ENCODE measurements around the gene ADNP.

The ADNP gene

DNA sequence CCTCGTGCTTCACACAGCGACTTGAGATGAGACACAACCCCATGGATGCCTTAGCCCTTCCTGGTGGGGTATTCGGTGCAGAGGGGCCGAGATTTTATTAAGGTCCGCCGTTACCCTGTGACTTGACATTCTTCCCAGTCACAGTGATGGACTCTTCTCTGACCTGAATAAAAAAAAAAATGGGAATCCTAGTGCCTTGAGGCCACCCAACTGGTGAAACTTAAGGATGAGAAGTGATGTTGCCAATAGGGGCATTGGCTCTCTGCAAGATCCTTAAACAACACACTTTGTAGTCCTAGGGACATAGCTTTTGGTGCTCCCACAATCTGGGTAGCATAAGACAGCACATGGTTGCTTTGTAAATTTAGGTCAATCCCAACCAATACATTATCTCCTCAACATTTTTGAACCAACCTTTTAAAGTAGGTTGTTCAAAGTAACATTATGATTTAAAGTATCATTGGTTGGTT lies 814 bp upstream of the ADNP start:
- DNase-seq = no peak

DNA sequence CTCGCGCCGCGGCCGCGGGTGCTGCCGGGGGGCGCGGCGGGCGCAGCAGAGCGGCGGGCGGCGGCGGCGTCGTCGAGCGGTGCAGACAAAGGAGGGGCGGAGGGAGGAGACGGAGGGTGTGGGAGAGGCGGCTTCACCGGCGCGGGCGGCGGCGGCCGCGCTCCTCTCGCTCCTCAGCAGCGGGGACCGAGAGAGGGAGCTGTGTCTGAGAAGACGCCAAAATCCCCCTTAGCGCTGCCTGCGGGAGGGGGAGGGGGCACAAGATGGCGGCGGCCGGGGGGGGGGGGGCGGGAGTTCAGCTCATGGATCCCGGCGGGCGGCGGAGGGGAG lies 296 bp downstream of the ADNP start:
- no peak for DNase-seq

DNA sequence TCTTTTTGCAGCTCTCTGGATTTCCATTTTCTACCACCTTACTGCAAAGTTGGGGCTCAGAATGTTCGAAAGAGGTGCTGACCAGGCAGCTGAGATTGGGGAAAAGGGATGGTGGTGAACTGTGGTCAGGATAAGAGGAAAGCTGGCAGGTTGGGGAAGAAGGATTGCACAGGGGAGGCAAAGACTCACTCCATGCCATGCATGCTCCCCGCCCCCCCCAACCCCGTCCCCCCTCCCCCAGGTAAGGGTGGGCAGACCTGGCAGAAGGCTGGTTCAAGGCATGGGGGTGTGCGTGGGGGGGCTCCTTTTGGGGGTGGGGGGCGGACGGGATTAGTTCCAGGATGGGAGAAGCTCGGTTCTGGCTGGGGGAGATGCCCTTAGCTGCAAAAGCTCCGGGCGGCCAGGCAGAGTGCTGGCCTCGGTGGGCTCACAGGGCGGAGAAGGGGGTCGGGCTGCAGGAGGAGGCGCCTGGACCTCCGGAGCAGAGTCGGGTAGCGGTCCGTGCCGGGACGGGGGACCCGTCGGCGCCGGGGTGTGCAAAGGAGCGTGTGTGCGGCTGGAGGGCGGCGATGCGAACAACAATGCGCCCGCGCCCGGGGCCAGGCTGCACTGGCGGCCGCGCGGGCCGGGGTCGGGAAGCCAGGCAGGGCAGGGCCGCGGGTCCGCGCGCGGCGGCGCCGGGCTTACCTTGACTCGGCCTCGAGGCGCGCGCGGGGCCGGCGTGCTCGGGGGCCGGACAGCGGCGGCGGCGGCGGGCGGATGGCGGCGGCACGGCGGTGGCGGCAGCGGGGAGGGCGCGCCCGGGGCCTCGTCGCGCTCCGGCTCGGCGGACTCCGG lies 880 bp downstream of the ADNP start:
- no peak for DNase-seq

DNA sequence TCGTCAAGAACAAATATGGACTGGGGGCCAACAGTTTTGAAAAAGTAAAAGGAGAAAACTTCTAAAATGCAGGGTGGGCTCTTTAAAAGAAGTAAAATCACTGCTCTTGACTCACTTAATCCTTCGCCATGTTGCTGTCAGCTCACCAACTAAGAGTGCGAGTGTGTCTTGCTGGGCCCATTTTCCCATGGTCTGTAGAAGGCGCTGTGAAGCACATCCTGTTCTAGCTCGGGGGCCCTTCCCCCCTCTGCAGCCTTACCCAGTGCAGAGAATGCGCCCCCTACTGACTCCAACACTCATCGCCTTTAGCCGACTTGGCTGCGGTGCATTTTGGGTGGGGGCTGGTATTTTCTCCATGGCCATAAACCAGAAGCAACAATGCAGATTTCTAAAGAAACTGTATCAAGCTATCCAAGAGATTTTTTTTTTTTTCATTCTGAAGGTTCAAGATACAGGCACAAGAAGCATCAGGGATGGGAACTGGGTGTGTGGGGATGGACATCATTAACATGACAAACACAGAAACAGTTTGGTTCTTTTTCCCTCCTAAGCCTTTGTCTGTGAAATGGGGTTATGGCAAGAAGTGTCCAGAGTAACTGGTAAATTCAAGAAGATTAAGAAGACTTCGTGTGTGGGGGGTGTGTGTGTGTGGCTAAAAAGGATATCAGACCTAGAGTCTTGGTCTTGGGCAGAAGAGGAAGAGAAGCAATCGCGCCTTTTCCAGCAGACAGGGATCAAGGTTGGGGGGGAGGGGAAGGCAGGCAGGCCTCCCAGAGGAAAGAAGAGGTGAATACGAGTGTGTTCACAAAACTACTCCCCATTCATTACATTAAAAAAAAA lies 1.7 kb downstream of the ADNP start:
- DNase-seq = peak; percentile 96

DNA sequence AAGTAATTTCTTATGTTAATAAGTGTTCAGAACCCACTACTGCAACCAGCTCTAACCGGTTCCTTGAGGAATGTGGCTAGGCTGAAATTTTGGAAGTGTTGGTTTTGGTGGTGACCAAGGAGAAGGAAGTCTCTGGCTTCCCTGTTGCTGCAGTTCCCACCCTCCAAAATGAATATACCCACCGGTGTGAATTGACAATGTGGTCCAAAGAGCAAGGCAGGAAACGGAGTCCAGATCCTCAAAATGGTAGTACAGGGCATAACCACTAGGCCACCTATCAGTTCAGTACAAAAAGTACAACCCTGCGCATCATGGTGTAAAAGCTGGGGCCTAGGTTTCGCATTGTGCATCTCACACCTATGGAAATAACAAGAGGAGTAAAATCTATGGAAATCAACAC lies 2.8 kb downstream of the ADNP start:
- DNase-seq = no peak

DNA sequence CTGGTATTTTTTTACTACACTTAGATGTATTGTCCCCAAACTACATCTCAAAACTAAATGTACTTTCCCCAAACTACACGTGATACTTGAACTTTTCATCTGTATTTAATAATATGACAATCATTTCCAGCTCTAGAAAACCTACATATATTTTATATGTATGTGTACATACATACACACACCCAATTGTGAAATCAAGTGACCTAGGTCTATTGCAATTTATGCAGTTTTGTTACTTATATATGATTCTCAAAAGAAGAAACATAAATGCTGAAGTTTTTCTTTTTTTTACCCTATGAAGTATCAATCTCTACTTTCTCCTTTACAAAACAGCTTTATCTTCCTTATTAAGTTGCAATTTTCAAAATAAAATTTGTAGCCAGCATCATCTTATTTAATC lies 4.7 kb downstream of the ADNP start:
- DNase-seq = no peak

DNA sequence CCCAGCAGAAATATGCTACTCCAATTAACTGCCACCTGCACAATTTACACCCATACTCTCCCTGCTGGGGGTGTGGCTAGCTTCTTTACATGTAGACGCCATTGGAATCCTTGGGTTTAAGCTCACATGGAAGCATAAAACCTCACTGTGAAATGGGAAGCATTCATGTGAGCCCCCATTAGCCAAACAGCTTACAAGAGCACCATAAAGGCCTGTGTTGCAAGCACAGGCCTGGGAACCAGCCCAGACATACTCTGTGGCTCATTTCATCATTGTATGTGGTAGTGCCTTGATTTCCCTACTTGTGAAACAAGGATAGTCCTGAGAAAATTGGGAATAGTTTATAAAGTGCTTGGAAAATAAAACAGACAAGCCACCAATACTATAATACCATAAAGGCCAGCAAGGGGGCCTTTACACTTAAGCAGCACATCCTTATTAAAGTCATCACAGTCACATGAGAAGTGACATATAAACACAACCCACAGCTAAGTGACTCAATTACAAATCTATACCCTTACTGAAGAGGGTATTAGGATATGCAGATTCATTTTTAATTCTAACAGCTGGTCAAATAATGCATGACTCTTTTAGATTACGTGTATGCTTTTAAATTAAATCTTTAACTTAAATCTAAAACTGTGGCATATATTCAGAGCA lies 6.8 kb downstream of the ADNP start:
- DNase-seq = no peak

DNA sequence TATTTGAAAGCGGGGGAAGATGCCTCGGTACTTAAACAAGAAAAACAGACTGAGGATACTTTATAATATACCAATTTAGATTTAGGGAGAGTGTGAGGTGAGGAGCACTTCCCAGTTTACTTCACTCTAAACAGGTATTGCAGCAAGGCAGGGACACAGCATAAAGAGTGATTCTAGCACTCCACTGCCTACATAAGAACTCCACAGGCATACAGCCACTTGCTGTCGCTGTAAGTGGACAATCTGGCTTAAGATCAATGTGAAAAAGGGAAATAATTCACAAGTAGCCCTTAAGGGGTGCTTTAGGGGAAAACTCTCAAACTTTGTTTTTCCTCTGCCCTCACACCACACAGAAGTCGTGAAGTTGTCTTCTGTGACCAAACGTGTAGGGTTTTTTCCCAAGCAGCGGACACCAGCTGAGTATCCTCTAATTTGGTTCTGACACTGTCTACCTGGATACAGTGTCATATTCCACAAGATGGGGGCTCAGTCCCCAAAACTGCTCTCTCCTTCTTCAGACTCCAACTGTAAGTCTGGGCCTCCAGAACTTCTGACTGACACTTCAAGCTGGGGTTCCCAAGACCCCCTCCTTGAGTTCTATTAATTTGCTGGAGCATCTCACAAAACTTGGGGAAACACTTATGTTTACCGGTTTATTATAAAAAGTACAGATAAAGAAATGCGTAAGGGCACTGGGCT lies 9.3 kb downstream of the ADNP start:
- no peak for DNase-seq

DNA sequence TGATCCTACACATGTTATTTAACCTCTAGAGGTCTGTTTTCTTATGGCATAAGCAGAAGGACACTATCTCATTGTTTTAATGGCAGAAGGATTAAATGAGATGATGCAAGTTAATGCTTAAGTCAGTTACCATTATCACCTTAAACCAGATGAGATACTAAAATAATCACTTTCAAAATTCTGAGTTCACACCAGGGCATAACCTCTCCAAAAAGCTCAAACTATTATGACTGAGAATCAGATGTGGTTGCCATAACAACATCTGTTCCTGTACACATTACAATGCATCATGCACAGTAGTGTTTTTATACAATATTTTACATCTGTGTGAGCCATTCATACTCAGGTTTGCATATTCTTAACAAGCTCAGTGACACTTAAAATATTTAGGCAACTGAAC lies 10.2 kb downstream of the ADNP start:
- DNase-seq = no peak

DNA sequence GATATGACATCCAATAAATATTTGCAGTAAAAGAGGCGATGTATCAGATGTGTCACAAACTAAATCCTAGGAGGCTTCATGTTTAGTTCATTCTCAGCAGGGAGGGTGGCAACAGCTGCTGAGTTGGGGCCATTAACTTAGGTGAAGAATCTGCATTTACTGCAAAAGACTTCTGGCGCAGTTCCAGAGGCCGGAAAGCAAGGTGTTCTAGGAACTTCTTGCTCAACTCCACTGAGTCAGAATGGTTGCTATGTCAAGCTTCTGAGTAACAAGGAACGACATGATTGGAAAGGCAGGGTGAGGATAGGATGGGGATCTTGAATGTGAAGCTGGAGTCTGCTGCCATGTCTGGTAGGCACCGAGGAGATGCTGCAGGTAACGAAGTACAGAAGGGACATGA lies 11.7 kb downstream of the ADNP start:
- DNase-seq = no peak

DNA sequence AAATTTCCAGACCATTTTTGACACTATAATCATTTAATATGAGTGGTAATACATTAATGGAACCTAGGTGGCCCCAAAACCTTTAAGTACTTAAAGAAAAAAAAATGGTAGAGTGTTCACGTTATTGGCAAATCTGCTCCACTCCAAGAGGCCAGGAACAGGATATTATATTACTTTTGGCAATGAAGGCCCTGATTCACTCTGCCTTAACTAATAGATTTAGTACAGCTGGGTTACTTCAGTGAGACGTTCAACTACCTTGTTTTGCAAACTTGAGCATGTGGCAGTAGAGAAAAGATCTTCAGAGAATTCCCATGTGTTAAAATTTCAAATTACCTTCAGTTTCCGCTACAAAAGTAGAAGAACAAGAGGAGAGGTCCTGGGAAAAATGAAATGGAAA lies 12.8 kb downstream of the ADNP start:
- DNase-seq = no peak

DNA sequence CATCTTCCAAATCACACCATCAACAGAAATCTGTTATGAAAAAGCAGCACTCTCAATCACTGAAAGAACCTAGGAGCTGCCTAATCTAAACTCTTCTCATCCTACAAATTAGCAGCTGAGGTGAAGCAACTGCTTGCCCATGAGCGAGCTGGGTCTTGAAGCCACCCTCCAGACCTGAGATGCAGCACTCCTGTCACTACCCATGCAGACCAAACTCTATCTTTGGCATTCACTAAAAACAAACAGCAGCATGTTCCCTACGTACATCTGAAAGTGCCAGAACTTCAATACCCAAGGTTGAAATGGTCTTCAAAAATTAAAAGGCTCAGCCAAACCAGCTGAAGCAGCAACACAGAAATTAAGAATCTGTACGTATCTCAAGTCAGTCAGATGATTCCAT lies 14.3 kb downstream of the ADNP start:
- DNase-seq = no peak

DNA sequence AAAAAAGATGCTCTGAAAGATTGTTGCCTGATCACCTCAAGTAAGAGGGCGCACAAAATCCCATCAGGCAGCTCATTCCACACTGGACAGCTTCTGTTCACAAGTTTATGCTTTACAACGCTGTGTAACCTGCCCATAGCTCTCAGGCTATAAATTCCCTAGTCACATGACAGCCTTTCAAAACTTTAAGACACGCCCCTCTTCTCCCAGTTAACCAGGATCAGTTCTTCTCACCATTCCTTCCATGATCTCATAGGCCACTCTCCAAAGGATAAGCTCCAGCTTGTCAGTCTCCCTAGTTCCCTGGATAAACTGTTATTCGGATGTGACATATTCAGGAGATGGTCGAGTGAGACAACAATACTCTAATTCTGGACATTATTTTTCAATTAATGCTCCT lies 15.0 kb downstream of the ADNP start:
- DNase-seq = no peak

DNA sequence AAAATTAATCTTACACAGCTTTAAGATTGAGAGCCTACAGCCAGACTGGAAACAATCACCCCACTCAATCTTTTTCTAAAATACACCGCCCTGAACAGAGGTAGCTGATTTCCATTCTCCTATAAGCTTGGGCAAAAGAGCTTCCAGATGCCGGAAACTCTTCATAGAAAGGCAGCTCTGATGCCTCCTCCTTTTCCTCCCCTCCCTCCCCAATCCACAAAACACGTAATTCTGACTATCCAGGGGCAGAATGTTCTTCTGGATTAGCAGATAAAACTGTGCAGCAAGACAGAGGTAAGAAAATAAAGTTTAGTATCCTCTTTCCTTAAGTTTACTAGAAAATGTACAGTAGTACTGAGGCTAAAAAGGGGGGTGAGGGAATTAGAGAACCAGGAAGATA lies 15.8 kb downstream of the ADNP start:
- DNase-seq = no peak

DNA sequence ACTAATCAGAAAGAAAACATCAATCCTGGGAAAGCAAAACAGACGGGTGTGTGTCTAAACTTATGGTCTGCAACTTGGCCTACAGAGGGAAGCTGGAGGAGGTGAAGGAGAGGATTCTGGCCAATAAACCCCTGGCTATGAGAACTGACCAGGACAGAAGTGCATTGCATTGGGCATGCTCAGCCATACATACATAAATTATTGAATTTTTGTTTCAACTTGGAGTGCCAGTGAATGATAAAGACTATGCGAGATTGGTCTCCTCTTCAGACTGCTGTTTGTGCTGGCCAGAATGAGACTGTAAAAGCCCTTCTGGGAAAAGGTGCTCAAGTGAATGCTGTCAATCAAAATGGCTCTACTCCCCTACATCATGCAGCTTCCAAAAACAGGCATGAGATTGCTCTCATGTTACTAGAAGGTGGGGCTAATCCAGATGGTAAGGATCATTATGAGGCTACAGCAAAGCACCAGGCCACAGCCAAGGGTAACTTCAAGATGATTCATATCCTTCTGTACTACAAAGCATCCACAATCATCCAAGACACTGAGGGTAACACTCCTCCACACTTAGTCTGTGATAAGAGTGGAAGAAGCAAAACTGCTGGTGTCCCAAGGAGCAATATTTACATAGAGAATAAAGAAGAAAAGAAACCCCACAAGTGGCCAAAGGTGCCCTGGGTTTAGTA lies 17.4 kb downstream of the ADNP start:
- DNase-seq = no peak

DNA sequence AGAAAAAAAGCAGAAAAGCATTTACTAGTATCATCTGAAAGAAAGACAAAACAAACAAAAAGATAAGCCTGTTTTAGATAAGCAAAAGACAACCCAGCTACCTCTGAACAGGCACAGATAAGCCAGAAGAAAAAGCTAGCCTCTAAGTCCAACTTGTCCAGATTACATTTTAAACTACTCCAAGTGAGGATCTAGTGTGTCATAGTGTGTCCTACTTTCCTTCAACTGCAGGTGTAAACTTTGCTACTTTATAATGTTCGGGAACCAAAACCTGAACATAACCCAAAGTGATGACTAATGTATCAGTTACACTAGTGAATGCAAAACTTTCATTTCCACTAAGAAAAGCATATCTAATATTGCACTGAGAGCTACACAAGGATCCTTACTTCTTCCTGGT lies 19.5 kb downstream of the ADNP start:
- DNase-seq = no peak

DNA sequence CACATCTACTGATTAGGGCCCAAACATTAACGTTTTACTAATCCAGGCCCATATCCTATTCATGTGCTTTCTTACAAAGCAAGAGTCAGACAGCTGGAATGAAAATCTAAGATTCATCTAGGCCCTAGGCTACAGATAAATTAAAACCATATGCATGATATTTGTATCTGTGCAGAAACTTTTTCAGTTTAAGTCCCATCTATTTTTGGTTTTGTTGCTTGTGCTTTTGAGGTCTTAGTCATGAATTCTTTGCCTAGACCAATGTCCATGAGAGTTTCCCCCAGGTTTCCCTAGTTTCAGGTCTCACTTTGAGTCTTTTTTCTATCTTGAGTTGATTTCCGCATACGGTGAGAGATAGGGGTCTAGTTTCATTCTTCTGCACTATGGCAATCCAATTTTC lies 20.2 kb downstream of the ADNP start:
- DNase-seq = no peak

DNA sequence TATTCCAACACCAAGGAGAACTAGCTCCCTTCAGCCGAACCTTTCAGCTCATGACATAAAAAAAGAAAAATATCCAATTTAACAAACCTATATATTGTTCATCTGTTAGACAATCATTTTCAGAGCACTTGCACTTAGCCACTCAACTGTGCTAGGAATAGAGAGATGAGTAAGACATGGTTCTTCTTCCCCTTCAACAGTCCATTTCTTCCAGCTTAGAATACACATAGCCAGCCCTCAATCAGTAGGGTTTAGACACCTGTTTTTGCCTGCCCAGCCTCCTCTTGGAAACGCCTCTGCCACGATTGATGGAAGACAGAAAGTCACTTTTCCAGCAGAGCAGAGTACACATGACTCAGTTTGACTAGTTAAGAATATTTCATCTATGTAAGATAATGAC lies 21.8 kb downstream of the ADNP start:
- DNase-seq = no peak

DNA sequence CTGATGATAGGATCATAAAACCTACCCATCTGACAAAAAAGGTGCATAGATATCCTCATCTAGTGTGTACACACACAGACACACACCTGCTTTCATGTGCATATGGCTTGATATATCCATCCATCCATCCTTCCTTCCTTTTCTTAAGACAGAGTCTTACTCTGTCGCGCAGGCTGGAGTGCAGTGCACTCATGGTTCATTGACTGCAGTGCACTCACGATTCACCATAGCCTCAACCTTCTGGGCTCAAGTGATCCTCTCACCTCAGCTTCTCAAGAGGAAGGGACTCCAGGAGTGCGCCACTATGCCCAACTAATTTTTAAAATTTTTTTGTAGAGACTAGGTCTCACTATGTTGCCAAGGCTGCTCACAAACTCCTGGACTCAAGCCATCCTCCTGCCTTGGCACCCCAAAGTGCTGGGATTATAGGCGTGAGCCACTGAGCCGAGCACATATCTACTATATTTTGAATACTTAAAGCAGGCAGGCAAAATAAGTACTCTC lies 27.1 kb downstream of the ADNP start:
- no peak for DNase-seq

DNA sequence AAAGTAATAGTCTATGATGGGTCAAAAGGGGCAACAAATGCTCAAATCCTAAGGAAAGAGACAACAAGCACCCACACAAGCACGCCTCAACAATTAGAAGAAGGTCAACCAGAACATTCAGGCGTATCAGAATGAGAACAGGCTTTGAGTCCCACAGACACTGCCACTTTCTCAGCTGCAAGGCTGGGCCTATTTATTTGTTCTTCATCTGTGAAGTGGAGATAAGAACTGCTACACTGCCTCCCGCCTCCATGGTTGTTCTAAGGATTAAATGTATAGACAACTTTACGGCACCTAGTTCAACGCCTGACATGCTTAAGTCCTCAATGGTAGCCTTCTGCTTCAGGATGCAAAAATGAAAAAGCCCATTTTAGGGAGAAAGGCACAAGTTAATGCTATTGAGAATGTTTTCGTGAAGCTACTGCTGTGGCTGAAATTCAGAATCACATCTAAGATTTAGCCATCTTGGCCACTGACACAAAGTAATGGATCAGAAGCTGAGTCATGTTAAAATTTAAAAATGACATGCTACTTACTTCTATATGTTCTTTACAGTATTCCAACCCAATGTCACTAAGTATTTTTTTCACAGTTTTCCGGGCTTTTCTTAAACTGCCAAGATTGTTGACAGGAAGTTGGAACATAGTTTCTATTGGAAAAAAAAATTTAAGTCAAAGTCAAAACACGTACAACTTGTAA lies 27.7 kb downstream of the ADNP start:
- no peak for DNase-seq

DNA sequence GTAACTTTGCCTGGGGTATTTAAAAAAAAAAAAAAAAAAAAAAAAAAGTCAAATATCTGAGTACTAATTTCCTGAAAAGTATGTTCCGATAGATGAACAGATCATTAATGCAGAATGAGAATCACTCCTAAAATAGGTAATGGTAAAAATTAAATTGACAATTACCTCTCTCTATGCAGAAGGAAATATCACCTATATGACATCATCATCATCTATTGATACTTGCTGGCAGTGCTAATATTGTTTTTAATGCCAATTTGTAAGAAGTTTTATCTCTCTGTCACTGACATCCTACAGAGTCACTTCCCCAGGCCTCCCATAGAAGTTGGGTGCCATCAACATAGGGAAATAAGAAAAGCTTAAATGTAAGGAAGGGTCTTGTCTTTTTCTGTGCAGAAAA lies 29.9 kb downstream of the ADNP start:
- no peak for DNase-seq

DNA sequence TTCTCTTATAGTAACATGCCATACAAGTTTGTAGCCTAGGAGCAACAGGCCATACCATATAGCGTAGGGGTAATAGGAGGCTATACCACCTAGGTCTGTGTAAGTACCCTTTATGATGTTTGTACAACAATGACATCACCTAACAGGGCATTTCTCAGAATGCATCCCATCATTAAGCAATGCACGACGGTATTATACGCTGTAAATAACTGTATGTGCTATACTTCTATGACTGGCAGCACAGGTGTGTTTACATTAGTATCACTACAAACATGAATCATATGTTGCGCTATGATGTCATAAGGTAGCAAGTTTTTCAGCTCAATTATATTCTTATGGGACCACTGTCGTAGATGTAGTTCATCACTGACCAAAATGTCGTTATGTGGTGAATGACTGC lies 31.0 kb downstream of the ADNP start:
- no peak for DNase-seq
